ENCODE measurements around the gene PTTG1IP. TPM values are rescaled to one million over a fixed set of nuclear protein-coding genes. Genes with fewer than 3 reads are reported as not detected.

The PTTG1IP gene
- total and polyA plus RNA-seq, 2 donors from 2014 or later = 187 to 378 TPM

DNA sequence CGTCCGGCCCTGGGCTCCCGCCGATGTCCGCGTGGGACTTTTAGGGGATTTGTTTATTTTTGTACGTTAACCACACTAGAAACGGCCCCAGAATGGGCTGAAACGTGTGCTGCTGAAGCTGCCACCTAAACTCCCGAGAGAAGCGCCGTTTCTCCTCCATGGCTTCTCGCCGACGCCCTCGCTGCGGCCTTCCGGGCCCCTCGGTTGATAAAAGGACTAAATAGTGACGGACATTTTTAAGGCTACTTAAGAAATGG is 678 bp upstream of the PTTG1IP start:
- no peaks in the 10 kb centered on the region for H3K36me3 ChIP-seq (ENCODE audit: control insufficient read depth in 2 of 3, insufficient read depth in 3 of 3, low read length in 3 of 3)
- peak overlapping the region; percentile 47 to 70 (median 52) for H3K4me3 ChIP-seq (ENCODE audit: low read length in 3 of 3)
- no peaks in the 10 kb centered on the region for H3K9me3 ChIP-seq (ENCODE audit: control insufficient read depth in 2 of 3, insufficient read depth in 1 of 3, low read length in 3 of 3)
- H3K27ac ChIP-seq (ENCODE audit: low read depth in 2 of 2, low read length in 2 of 2) = peak overlapping the region; percentile 94 to 95
- H3K4me1 ChIP-seq (ENCODE audit: control insufficient read depth in 2 of 3, insufficient read depth in 2 of 3, low read depth in 1 of 3, low read length in 3 of 3) = peaks cover 2 to 32% (median 32%) of the 10 kb centered on the region in 3 donors
- TF ChIP-seq, protein P1, sequence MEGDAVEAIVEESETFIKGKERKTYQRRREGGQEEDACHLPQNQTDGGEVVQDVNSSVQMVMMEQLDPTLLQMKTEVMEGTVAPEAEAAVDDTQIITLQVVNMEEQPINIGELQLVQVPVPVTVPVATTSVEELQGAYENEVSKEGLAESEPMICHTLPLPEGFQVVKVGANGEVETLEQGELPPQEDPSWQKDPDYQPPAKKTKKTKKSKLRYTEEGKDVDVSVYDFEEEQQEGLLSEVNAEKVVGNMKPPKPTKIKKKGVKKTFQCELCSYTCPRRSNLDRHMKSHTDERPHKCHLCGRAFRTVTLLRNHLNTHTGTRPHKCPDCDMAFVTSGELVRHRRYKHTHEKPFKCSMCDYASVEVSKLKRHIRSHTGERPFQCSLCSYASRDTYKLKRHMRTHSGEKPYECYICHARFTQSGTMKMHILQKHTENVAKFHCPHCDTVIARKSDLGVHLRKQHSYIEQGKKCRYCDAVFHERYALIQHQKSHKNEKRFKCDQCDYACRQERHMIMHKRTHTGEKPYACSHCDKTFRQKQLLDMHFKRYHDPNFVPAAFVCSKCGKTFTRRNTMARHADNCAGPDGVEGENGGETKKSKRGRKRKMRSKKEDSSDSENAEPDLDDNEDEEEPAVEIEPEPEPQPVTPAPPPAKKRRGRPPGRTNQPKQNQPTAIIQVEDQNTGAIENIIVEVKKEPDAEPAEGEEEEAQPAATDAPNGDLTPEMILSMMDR (IDR thresholded peaks at IDR 0.05; ENCODE audit: borderline replicate concordance, extremely low read depth, insufficient read depth) = no peak
- peak overlapping the region in 2 of 3 donors; percentile 35 to 83 for H3K9ac ChIP-seq (ENCODE audit: low read length in 3 of 3)
- FAIRE-seq = no peak
- intact Hi-C loops (cut with DNase I) = no loop called here
- no peaks in the 10 kb centered on the region for H3K27me3 ChIP-seq (ENCODE audit: control insufficient read depth, insufficient read depth, low read length)
- no peak for DNase-seq

DNA sequence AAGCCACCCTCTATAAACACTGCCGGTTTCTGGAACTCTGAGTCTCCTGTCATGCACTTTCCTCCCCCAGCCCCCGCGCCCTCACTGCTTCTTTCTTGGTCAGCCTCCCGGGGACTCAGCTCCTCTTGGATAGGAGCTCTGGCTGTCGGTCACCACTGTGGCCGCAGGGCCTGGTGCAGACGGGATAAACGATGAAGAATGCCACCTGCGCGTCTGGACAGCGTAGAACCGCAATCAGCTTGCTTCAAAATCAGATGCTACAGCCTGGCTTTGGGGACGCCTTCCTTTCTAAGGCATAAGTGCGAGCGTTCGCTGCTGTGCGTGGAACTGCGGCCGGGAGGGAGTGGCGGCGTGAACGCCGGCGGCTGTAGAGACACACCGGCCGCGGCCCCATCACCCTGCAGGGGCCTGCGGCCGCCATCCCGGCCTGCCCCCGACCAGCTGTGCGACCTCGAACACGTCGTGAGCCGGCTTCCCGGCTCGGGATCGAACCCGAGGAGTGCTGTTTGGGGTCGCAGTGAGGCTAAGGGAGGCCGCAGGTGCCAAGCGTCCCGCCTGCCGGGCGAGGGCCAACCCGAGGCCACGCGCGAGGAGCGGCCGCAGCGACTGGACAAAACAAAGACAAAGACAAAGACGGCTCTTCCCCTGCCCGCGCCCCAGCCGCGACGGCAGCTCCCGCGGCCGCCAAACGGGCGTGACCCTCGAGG is 688 bp downstream of the PTTG1IP start:
- peak overlapping the region; percentile 77 to 89 (median 78) for H3K4me3 ChIP-seq (ENCODE audit: low read length in 3 of 3)
- TF ChIP-seq, protein P1 (IDR thresholded peaks at IDR 0.05; ENCODE audit: borderline replicate concordance, extremely low read depth, insufficient read depth) = no peak
- no peaks in the 10 kb centered on the region for H3K9me3 ChIP-seq (ENCODE audit: control insufficient read depth in 2 of 3, insufficient read depth in 1 of 3, low read length in 3 of 3)
- peak overlapping the region; percentile 89 to 95 for H3K27ac ChIP-seq (ENCODE audit: low read depth in 2 of 2, low read length in 2 of 2)
- peak overlapping the region; percentile 59 to 91 (median 72) for H3K9ac ChIP-seq (ENCODE audit: low read length in 3 of 3)
- H3K27me3 ChIP-seq (ENCODE audit: control insufficient read depth, insufficient read depth, low read length) = no peaks in the 10 kb centered on the region
- H3K36me3 ChIP-seq (ENCODE audit: control insufficient read depth in 2 of 3, insufficient read depth in 3 of 3, low read length in 3 of 3) = no peaks in the 10 kb centered on the region
- H3K4me1 ChIP-seq (ENCODE audit: control insufficient read depth in 2 of 3, insufficient read depth in 2 of 3, low read depth in 1 of 3, low read length in 3 of 3) = peaks cover 2 to 40% (median 36%) of the 10 kb centered on the region in 3 donors
- intact Hi-C loops (cut with DNase I) = no loop called here
- peak; percentile 53 to 87 (median 76) for DNase-seq
- no peak for FAIRE-seq

DNA sequence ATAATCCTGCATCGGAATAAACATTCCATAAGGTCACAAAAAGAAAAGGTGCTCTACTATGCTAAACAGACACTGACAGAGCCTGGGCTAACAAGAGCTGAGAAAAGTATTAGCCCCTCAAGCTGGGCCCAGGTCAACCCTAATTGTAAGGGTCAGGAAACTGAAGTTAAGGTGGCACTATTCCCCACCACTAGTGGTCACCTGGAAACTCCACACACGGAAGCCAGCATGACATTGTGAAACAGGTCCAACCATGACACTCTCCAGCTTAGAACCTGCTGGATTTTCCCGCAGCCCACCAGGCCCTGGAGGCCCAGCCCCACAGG is 1.2 kb downstream of the PTTG1IP start:
- peak overlapping the region; percentile 89 to 95 for H3K27ac ChIP-seq (ENCODE audit: low read depth in 2 of 2, low read length in 2 of 2)
- peak overlapping the region; percentile 77 to 89 (median 78) for H3K4me3 ChIP-seq (ENCODE audit: low read length in 3 of 3)
- intact Hi-C loops (cut with DNase I) = no loop called here
- H3K36me3 ChIP-seq (ENCODE audit: control insufficient read depth in 2 of 3, insufficient read depth in 3 of 3, low read length in 3 of 3) = no peaks in the 10 kb centered on the region
- peak overlapping the region; percentile 14 to 91 (median 72) for H3K9ac ChIP-seq (ENCODE audit: low read length in 3 of 3)
- H3K9me3 ChIP-seq (ENCODE audit: control insufficient read depth in 2 of 3, insufficient read depth in 1 of 3, low read length in 3 of 3) = no peaks in the 10 kb centered on the region
- H3K27me3 ChIP-seq (ENCODE audit: control insufficient read depth, insufficient read depth, low read length) = no peaks in the 10 kb centered on the region
- peaks cover 2 to 40% (median 36%) of the 10 kb centered on the region in 3 donors for H3K4me1 ChIP-seq (ENCODE audit: control insufficient read depth in 2 of 3, insufficient read depth in 2 of 3, low read depth in 1 of 3, low read length in 3 of 3)
- TF ChIP-seq, protein P1 (IDR thresholded peaks at IDR 0.05; ENCODE audit: borderline replicate concordance, extremely low read depth, insufficient read depth) = no peak
- FAIRE-seq = no peak
- DNase-seq = no peak
